Stimulated activated CD4-positive, alpha-beta T cell treated with anti-CD3 and anti-CD28 coated beads, Interleukin-15, amount 100 ng/mL, for 1 hour (primary cell): ENCODE data around the gene TPCN1.

ENCODE experiments used
- DNase-seq, 2 donors: peaks; one replicate each; pipeline ENCODE4 v3.0.0-alpha.2; 2020; ENCODE audit warnings: low read depth in 1 of 2, low spot score in 1 of 2

Gene TPCN1

GRCh38 chr12:113257564-113257963 is 36.3 kb downstream of the TPCN1 start:
- DNase-seq: no peak

GRCh38 chr12:113260127-113260526 is 38.9 kb downstream of the TPCN1 start:
- DNase-seq: no peak

- DNase-seq: no peak
Observed at GRCh38 chr12:113260636-113261300, 39.5 kb downstream of the TPCN1 start.

- DNase-seq: no peak
Observed at GRCh38 chr12:113261847-113262470, 40.7 kb downstream of the TPCN1 start.

GRCh38 chr12:113262710-113263109 is 41.4 kb downstream of the TPCN1 start:
- no peak for DNase-seq

- no peak for DNase-seq
Observed at GRCh38 chr12:113263431-113263963, 42.2 kb downstream of the TPCN1 start.

GRCh38 chr12:113266106-113266895 is 45.0 kb downstream of the TPCN1 start:
- no peak for DNase-seq

- DNase-seq: no peak
Observed at GRCh38 chr12:113267621-113268020, 46.4 kb downstream of the TPCN1 start.

- DNase-seq: no peak
Observed at GRCh38 chr12:113268136-113268535, 46.9 kb downstream of the TPCN1 start.

GRCh38 chr12:113268621-113269020 is 47.4 kb downstream of the TPCN1 start:
- no peak for DNase-seq

GRCh38 chr12:113269257-113269943 is 48.1 kb downstream of the TPCN1 start:
- no peak for DNase-seq

- no peak for DNase-seq
Observed at GRCh38 chr12:113270709-113271009, 49.4 kb downstream of the TPCN1 start.

- DNase-seq: no peak
Observed at GRCh38 chr12:113271466-113271852, 50.2 kb downstream of the TPCN1 start.

GRCh38 chr12:113271853-113272561 is 50.7 kb downstream of the TPCN1 start:
- no peak for DNase-seq

- DNase-seq: no peak
Observed at GRCh38 chr12:113273053-113273725, 51.9 kb downstream of the TPCN1 start.

GRCh38 chr12:113274848-113275247 is 53.6 kb downstream of the TPCN1 start:
- no peak for DNase-seq

GRCh38 chr12:113276306-113276705 is 55.0 kb downstream of the TPCN1 start:
- no peak for DNase-seq

GRCh38 chr12:113276946-113277500 is 55.8 kb downstream of the TPCN1 start:
- no peak for DNase-seq

- no peak for DNase-seq
Observed at GRCh38 chr12:113277511-113277910, 56.2 kb downstream of the TPCN1 start.

GRCh38 chr12:113278141-113278540 is 56.9 kb downstream of the TPCN1 start:
- DNase-seq: no peak
